HepG2 (cell line): ENCODE data around the gene KCNJ14. TPM values are rescaled to one million over a fixed set of nuclear protein-coding genes. Genes with fewer than 3 reads are reported as not detected.

Source experiments
- BCL6 ChIP-seq: IDR thresholded peaks from 2 replicates; pipeline ENCODE4 v1.6.1; 2016; ENCODE audit warnings: missing genetic modification reagents, missing compliant biosample characterization
- CBX1 ChIP-seq: IDR thresholded peaks from one replicate; pipeline ENCODE4 v1.6.1; 2016; ENCODE audit warnings: antibody characterized with exemption, low read depth
- CENPBD1 ChIP-seq: sonication (generic); formaldehyde crosslinking; IDR thresholded peaks from 2 replicates; pipeline ENCODE4 v1.8.0; 2022; ENCODE audit warnings: missing genetic modification reagents, low read depth, mild to moderate bottlenecking, borderline replicate concordance
- DDIT3 ChIP-seq: sonication (generic); formaldehyde crosslinking; IDR thresholded peaks from 2 replicates; pipeline ENCODE4 v1.4.0; 2020; ENCODE audit warnings: mild to moderate bottlenecking, missing genetic modification reagents
- E2F5 ChIP-seq: sonication (generic); formaldehyde crosslinking; conservative IDR thresholded peaks from 2 replicates; pipeline ENCODE4 v1.4.0; 2020; ENCODE audit warnings: missing genetic modification reagents
- KLF6 ChIP-seq: IDR thresholded peaks from 2 replicates; pipeline ENCODE4 v1.8.0; 2016; ENCODE audit warnings: missing biosample characterization, missing genetic modification reagents
- MNT ChIP-seq: fragments of 450-650 bp; IDR thresholded peaks from 2 replicates; pipeline ENCODE4 v1.6.1; 2016
- MYPOP ChIP-seq: sonication (generic); formaldehyde crosslinking; IDR thresholded peaks from 2 replicates; pipeline ENCODE4 v1.8.1; 2023; ENCODE audit warnings: mild to moderate bottlenecking, moderate library complexity, missing genetic modification reagents
- NFKB2 ChIP-seq: sonication (generic); formaldehyde crosslinking; IDR thresholded peaks from 2 replicates; pipeline ENCODE4 v1.4.0; 2020; ENCODE audit warnings: missing genetic modification reagents, borderline replicate concordance
- ZBTB26 ChIP-seq: IDR thresholded peaks from 2 replicates; pipeline ENCODE4 v1.6.1; 2016; ENCODE audit warnings: missing compliant biosample characterization, missing genetic modification reagents, borderline replicate concordance
- ZHX1 ChIP-seq: sonication (generic); formaldehyde crosslinking; IDR thresholded peaks from 2 replicates; pipeline ENCODE4 v1.8.1; 2022; ENCODE audit warnings: low read depth, mild to moderate bottlenecking, missing genetic modification reagents
- ZNF431 ChIP-seq: sonication (generic); formaldehyde crosslinking; IDR thresholded peaks from 2 replicates; pipeline ENCODE4 v1.9.0; 2022; ENCODE audit warnings: missing genetic modification reagents, low read depth, mild to moderate bottlenecking, borderline replicate concordance
- ZNF552 ChIP-seq: sonication (generic); formaldehyde crosslinking; IDR thresholded peaks from 2 replicates; pipeline ENCODE4 v1.9.0; 2022; ENCODE audit warnings: missing genetic modification reagents, mild to moderate bottlenecking, borderline replicate concordance
- ZXDC ChIP-seq: sonication (generic); formaldehyde crosslinking; IDR thresholded peaks from 2 replicates; pipeline ENCODE4 v1.5.0; 2020; ENCODE audit warnings: mild to moderate bottlenecking, missing genetic modification reagents
- polyA plus RNA-seq, 8 experiments: library from polyadenylated mRNA; depleted of rRNA in 3 of 8; stranded (reverse) in 7 of 8; unstranded in 1 of 8; fragments of >200 nt; fragmentation: Illumina TruSeq in 4 of 8; extraction: Trizol in 4 of 8; gene quantifications; 2 replicates each; pipeline versions ENCODE4 v1.2.1 to v1.2.3, GENCODE V29; 2011 to 2016; ENCODE audit warnings: low read depth in 4 of 8, missing spikeins in 1 of 8, mixed read lengths in 1 of 8; ENCODE audit not compliant: insufficient read depth in 1 of 8
- total RNA-seq, 5 experiments: library from RNA; depleted of rRNA; stranded (reverse); fragments of >200 nt; fragmentation: Illumina TruSeq; extraction: Trizol; gene quantifications; 2 replicates each; pipeline ENCODE4 v1.2.3, GENCODE V29; 2016; ENCODE audit warnings: low read depth in 1 of 5

The KCNJ14 gene
- total and polyA plus RNA-seq, 2 of the 13 experiments (the other 11 are each of a cell fraction or from before 2014, with no cell fraction given), result 0.20 to 0.51 TPM

GRCh38 chr19:48468772-48469288, 13.5 kb downstream of the KCNJ14 start (continued):
- no peak for TF ChIP-seq NFKB2
- TF ChIP-seq ZNF431 (CRISPR knock-in tag), result no peak
- TF ChIP-seq CENPBD1 (CRISPR knock-in tag), result no peak
- no peak for TF ChIP-seq E2F5 (CRISPR knock-in tag)
- TF ChIP-seq MNT, result peak; percentile 88
- TF ChIP-seq MYPOP (CRISPR knock-in tag), result no peak
- no peak for TF ChIP-seq DDIT3 (CRISPR knock-in tag)
- no peak for TF ChIP-seq ZXDC
- TF ChIP-seq ZBTB26 (CRISPR knock-in tag), result no peak
- no peak for TF ChIP-seq BCL6 (CRISPR knock-in tag)
- TF ChIP-seq ZHX1 (CRISPR knock-in tag), result no peak
- TF ChIP-seq ZNF552 (CRISPR knock-in tag), result no peak
- TF ChIP-seq KLF6 (CRISPR knock-in tag), result no peak
- no peak for TF ChIP-seq CBX1
